22Rv1 (cell line): ENCODE measurements around the gene NEDD4L.
"Not testable (repeated sequence)": the region's sequence is repeated elsewhere in the genome, so short reads cannot be mapped to it uniquely, and the experiment has no call there.

Source experiments
- H3K27ac ChIP-seq: fragments of 450-650 bp; 2 replicates; pipeline ENCODE4 v1.5.1; 2017
- ZFX ChIP-seq: fragments of 450-650 bp; IDR thresholded peaks from 2 replicates; pipeline ENCODE4 v1.6.1; 2017; ENCODE audit warnings: antibody characterized with exemption, borderline replicate concordance
- TF ChIP-seq, protein P1 (sequence below): fragments of 450-650 bp; IDR thresholded peaks from 2 replicates; pipeline ENCODE4 v1.5.1; 2017; ENCODE audit warnings: mild to moderate bottlenecking

NEDD4L gene

DNA sequence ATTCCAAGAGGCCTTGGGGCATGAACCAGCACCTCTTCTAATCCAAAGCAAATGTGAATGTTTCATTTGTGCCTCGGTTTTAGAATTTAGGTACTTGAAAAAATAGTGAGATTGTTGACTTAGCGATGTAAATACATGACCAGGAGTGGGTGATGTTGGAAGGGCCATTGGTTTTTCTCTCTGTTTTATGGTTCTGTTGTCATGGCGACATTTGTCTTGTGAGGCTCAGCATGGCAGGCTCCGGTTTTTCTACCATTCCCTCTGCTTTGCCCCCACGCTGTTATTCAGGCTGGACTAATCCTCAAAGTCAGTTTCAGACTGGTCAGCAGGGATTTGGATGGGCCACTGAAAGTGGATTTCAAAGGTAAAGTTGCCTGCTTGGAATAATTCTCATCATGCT is 329.5 kb downstream of the NEDD4L start:
- no peak overlapping the region for H3K27ac ChIP-seq
- no peak for TF ChIP-seq ZFX
- TF ChIP-seq, protein P1, sequence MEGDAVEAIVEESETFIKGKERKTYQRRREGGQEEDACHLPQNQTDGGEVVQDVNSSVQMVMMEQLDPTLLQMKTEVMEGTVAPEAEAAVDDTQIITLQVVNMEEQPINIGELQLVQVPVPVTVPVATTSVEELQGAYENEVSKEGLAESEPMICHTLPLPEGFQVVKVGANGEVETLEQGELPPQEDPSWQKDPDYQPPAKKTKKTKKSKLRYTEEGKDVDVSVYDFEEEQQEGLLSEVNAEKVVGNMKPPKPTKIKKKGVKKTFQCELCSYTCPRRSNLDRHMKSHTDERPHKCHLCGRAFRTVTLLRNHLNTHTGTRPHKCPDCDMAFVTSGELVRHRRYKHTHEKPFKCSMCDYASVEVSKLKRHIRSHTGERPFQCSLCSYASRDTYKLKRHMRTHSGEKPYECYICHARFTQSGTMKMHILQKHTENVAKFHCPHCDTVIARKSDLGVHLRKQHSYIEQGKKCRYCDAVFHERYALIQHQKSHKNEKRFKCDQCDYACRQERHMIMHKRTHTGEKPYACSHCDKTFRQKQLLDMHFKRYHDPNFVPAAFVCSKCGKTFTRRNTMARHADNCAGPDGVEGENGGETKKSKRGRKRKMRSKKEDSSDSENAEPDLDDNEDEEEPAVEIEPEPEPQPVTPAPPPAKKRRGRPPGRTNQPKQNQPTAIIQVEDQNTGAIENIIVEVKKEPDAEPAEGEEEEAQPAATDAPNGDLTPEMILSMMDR = no peak

DNA sequence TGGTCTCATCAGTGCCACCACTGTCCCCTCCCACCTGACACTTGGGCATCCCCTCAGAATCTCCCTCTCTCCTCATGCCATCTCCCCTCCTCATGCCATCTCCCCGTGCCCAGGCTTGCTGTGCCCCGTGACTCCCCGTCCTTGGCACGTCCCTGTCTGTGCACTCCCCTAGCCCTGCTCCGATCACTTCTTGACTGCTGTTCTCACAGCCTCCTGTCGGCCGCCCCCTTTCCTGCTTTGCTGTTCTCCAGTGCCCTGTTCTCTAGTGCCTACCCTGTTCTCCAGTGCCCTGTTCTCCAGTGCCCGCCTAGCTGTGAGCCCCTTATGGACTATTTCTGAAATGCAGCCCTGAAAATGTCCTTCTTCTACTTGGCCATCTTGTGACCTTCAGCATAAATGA is 331.0 kb downstream of the NEDD4L start:
- no peak overlapping the region for H3K27ac ChIP-seq

DNA sequence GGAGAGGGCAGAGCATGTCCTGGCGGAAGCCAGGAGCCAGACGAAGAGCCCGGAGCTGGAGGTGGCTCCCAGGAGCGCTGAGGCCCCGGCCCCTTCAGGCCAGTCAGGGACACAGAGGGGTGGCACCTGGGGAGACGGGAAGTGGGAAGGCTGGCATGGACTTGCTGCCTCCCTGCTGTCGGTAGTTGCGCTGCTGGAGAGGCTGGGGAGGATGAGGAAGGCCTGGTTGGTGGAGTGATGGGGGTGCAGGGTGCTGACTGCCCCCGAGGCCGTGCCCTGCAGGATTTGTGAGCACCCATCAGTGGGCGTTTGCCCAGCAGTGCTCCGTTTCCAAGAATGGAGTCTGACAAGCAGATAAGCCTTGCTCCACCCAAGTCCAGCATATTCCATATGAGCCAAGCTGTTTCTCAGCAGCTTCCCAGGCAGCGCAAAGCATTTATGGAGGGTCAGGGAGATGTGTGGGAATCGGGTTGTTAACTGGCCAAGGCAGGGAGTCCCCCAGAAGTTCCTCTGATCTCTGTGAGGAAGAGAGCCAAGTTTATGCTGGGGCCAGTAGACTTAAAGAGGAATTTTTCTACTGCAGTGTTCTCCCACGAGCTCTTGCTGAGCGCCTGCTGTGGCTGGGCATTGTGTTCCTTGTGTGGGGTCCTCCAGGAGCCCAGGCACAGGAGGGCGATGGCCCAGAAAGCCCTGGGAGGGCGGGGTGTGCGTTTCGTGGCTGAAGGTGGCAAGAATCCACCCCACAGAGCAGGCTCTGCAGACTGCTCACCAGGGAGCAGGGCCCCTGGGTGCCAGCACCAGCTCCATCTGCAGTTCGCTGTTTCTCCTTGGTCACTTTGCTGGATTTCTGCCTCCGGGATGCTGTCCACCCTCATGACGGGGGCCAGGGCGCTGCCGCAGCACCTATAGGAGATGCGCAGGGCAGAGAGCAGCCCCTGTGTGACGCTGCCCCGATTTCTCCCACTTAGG is 334.7 kb downstream of the NEDD4L start:
- H3K27ac ChIP-seq = no peak overlapping the region
- TF ChIP-seq ZFX = no peak
- TF ChIP-seq, protein P1 = no peak

More for the DNA sequence above, 331.0 kb downstream of the NEDD4L start:
- TF ChIP-seq, protein P1 = no peak
- no peak for TF ChIP-seq ZFX

DNA sequence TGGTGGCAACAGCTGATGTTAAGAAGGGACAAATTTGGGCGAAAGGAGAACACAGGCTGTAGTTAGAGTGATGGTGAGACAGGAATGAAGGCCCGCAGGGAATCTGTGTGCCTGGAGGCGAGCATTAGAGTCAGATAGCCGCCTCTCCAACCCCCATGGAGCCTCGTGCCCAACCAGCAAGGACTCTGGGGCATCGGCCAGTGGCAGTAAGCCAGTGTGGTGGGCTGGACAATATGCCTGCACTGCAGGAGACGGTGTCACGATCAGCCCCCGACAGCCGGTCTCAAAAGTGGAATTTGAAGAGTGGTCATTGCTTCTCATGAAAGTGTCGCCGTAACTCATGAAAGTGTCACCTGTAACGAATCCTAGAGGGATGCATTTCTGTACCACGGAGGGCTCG is 335.4 kb downstream of the NEDD4L start:
- no peak overlapping the region for H3K27ac ChIP-seq
- TF ChIP-seq, protein P1 = no peak
- no peak for TF ChIP-seq ZFX

DNA sequence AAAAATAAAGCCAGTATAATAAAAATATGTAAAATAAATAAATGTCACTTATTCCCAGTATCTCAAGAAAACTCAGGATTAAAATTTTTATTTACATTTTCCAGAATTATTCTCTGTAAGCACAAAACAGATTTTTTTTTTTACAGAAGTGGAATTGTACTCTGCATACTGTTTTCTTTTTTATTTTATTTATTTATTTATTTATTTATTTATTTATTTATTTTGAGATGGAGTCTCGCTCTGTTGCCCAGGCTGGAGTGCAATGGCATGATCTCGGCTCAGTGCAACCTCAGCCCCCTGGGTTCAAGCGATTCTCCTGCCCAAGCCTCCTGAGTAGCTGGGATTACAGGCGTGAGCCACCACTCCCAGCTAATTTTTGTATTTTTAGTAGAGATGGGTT is 336.1 kb downstream of the NEDD4L start:
- H3K27ac ChIP-seq = not testable (repeated sequence)

DNA sequence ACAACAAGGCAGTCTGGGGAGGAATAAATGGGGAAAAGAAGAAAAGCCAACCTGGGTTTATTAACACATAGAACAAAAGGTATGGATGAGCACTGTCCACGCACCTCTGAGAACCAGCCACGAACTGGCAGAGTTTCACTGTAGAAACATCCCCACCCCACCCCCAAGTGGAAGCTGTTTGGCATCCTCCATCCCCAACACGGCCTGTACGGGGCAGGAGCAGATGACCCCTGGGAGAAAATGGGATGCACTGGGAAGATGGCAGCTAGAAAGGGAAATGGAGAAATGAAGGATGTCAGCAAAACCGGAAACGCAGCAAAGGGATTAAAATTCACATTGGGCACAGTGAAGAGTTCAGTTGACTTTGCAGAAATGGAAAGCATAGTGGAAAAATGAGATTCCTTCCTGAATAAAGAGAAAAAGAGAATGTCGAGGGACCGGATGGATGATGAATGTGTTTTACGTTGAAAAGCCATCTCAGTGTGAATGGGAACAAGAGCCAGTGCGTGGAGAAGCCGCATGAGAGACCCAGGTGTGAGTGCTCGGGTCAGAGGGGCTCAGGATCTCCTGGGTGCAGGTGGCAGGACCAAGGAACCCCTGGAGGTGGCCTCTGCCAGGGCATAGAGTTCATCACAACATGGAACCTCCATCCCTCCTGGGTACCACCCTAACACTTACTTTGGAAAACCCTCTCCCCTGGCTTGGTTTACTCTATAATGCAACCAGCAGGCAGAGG is 337.8 kb downstream of the NEDD4L start:
- TF ChIP-seq ZFX = no peak
- TF ChIP-seq, protein P1 = no peak
- H3K27ac ChIP-seq = no peak overlapping the region

DNA sequence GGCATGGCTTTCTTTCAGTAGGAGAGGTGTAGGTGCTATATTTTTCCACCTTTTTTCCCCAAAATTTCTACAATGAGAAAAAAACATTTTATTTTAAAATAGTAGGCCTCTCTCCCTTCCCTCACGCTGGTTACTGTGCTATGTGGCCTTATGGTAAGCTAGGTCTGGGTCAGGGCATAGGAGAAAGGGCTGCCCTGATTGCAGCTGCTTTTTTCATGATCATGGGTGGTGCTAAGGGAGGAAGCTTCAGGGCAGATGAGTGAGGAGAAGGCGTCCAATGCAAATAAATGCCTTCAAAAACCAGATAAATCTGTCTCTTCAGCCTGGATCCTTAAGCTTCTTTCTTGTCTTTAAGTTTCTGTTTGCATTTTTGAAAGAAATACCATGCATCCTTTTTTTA is 338.4 kb downstream of the NEDD4L start:
- H3K27ac ChIP-seq = no peak overlapping the region
- TF ChIP-seq ZFX = no peak
- TF ChIP-seq, protein P1 = no peak
